ENCODE data around the gene VPS4B. TPM values are rescaled to one million over a fixed set of nuclear protein-coding genes. Genes with fewer than 3 reads are reported as not detected.
"Not testable (repeated sequence)": the region's sequence is repeated elsewhere in the genome, so short reads cannot be mapped to it uniquely, and the experiment has no call there.

The VPS4B gene
- total RNA-seq (2014; rRNA removed; shearing (Covaris generic)), result 42.9 and 46.2 TPM in 2 replicates
- polyA plus RNA-seq (2015; cell fraction: cytosol; rRNA removed), result 37.3 and 45.1 TPM in 2 replicates
- polyA plus RNA-seq (2015; cell fraction: nucleus; rRNA removed), result 50.6 and 54.1 TPM in 2 replicates

- peak; percentile 99 for DNase-seq (ENCODE audit: low read depth)
Measured at GRCh38 chr18:63422087-63422863, at the start of gene VPS4B. VPS4B (minus strand) TSS chr18:63422476; CDS start chr18:63422259, 217 bp downstream.

- DNase-seq (ENCODE audit: low read depth), result no peak
Measured at GRCh38 chr18:63470751-63471150, 48.5 kb upstream of the VPS4B start.

- no peak for DNase-seq (ENCODE audit: low read depth)
Measured at GRCh38 chr18:63468575-63468974, 46.3 kb upstream of the VPS4B start.

- no peak for DNase-seq (ENCODE audit: low read depth)
Measured at GRCh38 chr18:63467699-63468098, 45.4 kb upstream of the VPS4B start.

- DNase-seq (ENCODE audit: low read depth), result no peak
Measured at GRCh38 chr18:63465059-63465458, 42.8 kb upstream of the VPS4B start.

- no peak for DNase-seq (ENCODE audit: low read depth)
Measured at GRCh38 chr18:63464434-63464833, 42.2 kb upstream of the VPS4B start.

GRCh38 chr18:63460414-63460813 lies 38.1 kb upstream of the VPS4B start:
- no peak for DNase-seq (ENCODE audit: low read depth)

- DNase-seq (ENCODE audit: low read depth), result no peak
Measured at GRCh38 chr18:63457977-63458376, 35.7 kb upstream of the VPS4B start.

- DNase-seq (ENCODE audit: low read depth), result peak; percentile 71
Measured at GRCh38 chr18:63454497-63454896, 32.2 kb upstream of the VPS4B start.

- not testable (repeated sequence) for DNase-seq (ENCODE audit: low read depth)
Measured at GRCh38 chr18:63452751-63453150, 30.5 kb upstream of the VPS4B start.

GRCh38 chr18:63451799-63452660 lies 29.8 kb upstream of the VPS4B start:
- no peak for DNase-seq (ENCODE audit: low read depth)

GRCh38 chr18:63449426-63449825 lies 27.1 kb upstream of the VPS4B start:
- no peak for DNase-seq (ENCODE audit: low read depth)

GRCh38 chr18:63447066-63447465 lies 24.8 kb upstream of the VPS4B start:
- no peak for DNase-seq (ENCODE audit: low read depth)

GRCh38 chr18:63446266-63446665 lies 24.0 kb upstream of the VPS4B start:
- DNase-seq (ENCODE audit: low read depth), result no peak

GRCh38 chr18:63445037-63445436 lies 22.8 kb upstream of the VPS4B start:
- no peak for DNase-seq (ENCODE audit: low read depth)

GRCh38 chr18:63444580-63444979 lies 22.3 kb upstream of the VPS4B start:
- peak; percentile 76 for DNase-seq (ENCODE audit: low read depth)

GRCh38 chr18:63443829-63444228 lies 21.6 kb upstream of the VPS4B start:
- no peak for DNase-seq (ENCODE audit: low read depth)

GRCh38 chr18:63440881-63441280 lies 18.6 kb upstream of the VPS4B start:
- DNase-seq (ENCODE audit: low read depth), result no peak

- DNase-seq (ENCODE audit: low read depth), result peak; percentile 48
Measured at GRCh38 chr18:63440219-63440618, 17.9 kb upstream of the VPS4B start.

GRCh38 chr18:63439334-63439733 lies 17.1 kb upstream of the VPS4B start:
- peak; percentile 72 for DNase-seq (ENCODE audit: low read depth)

GRCh38 chr18:63438181-63438580 lies 15.9 kb upstream of the VPS4B start:
- no peak for DNase-seq (ENCODE audit: low read depth)

- DNase-seq (ENCODE audit: low read depth), result no peak
Measured at GRCh38 chr18:63433334-63433866, 11.1 kb upstream of the VPS4B start.
